Neural cell (in vitro differentiated cells): Measurements from ENCODE around the gene C22orf31.

Experiments used
- EP300 ChIP-seq: fragments of 450-650 bp; conservative IDR thresholded peaks from 2 replicates; pipeline ENCODE4 v1.6.1; 2014; ENCODE audit warnings: antibody characterized with exemption, mild to moderate bottlenecking, moderate library complexity; ENCODE audit not compliant: poor library complexity, severe bottlenecking
- EZH2 ChIP-seq: fragments of 200-600, 300-800 bp; shearing (Covaris generic), sonication (generic); IDR thresholded peaks from 2 replicates; pipeline ENCODE4 v1.6.1; 2014; ENCODE audit warnings: antibody characterized with exemption, low read length, borderline replicate concordance, mild to moderate bottlenecking; ENCODE audit not compliant: insufficient read depth, poor library complexity, severe bottlenecking
- MXI1 ChIP-seq: fragments of 450-650 bp; conservative IDR thresholded peaks from 2 replicates; pipeline ENCODE4 v1.6.1; 2014; ENCODE audit warnings: antibody characterized with exemption, mild to moderate bottlenecking; ENCODE audit not compliant: poor library complexity, severe bottlenecking
- POLR2AphosphoS5 ChIP-seq: IDR thresholded peaks from 2 replicates; pipeline ENCODE4 v1.6.1; 2012
- RAD21 ChIP-seq: fragments of 450-650 bp; conservative IDR thresholded peaks from 2 replicates; pipeline ENCODE4 v1.6.1; 2014; ENCODE audit warnings: antibody characterized with exemption, mild to moderate bottlenecking, moderate library complexity
- SMC3 ChIP-seq: fragments of 450-650 bp; conservative IDR thresholded peaks from 2 replicates; pipeline ENCODE4 v1.6.1; 2014; ENCODE audit warnings: antibody characterized with exemption, mild to moderate bottlenecking, moderate library complexity; ENCODE audit not compliant: poor library complexity
- TAF1 ChIP-seq: IDR thresholded peaks from 2 replicates; pipeline ENCODE4 v1.6.1; 2012; ENCODE audit warnings: low read depth
- TF ChIP-seq, protein P1 (sequence below): fragments of 450-650 bp; IDR thresholded peaks from 2 replicates; pipeline ENCODE4 v1.5.1; 2014; ENCODE audit warnings: antibody characterized with exemption, mild to moderate bottlenecking, moderate library complexity; ENCODE audit not compliant: poor library complexity, severe bottlenecking
- TF ChIP-seq, protein P2 (sequence below): IDR thresholded peaks from 2 replicates; pipeline ENCODE4 v1.6.1; 2012; ENCODE audit warnings: borderline replicate concordance

DNA sequence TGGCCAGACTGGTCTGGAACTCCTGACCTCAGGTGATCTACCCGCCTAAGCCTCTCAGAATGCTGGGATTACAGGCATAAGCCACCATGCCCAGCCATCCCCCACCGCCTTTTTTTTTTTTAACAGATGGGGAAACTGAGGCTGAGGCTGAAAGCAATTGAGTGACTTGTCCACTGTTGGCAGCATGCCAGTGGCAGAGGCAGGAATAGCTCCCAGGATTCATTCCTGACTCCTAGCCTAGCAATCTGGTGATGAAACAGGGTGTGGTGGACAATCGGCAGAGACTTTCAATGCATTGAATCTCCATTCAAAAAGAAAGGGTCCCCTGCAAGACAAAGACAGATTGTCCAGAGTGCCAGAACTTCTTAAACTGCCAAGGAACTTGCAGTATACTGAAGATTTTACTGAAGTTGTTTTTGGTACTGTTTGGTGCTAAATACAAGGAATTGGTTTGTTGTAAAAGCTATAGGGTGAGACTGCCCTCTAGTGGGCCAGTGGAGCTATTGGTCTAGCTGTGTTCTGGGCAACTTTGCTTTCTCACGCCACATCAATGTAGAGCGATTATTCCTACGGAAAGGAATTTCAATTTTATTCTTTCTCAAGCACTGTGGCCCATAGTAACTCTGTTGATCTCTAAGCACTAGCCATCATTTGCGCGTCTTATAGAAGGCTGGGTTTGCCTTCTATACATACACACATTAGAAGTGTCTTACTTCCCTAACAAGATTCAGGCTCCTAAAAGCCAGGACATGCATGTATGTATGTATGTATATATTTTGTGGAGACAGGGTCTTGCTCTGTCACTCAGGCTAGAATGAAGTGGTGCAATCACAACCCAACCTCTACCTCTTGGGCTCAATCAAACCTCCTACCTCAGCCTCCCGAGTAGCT is 21.0 kb downstream of the C22orf31 start:
- TF ChIP-seq RAD21 (peak; percentile 97), EP300 (no peak), EZH2 (no peak), SMC3 (peak; percentile 98), POLR2AphosphoS5 (no peak), TAF1 (no peak), MXI1 (no peak)
- TF ChIP-seq, protein P1, sequence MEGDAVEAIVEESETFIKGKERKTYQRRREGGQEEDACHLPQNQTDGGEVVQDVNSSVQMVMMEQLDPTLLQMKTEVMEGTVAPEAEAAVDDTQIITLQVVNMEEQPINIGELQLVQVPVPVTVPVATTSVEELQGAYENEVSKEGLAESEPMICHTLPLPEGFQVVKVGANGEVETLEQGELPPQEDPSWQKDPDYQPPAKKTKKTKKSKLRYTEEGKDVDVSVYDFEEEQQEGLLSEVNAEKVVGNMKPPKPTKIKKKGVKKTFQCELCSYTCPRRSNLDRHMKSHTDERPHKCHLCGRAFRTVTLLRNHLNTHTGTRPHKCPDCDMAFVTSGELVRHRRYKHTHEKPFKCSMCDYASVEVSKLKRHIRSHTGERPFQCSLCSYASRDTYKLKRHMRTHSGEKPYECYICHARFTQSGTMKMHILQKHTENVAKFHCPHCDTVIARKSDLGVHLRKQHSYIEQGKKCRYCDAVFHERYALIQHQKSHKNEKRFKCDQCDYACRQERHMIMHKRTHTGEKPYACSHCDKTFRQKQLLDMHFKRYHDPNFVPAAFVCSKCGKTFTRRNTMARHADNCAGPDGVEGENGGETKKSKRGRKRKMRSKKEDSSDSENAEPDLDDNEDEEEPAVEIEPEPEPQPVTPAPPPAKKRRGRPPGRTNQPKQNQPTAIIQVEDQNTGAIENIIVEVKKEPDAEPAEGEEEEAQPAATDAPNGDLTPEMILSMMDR: peak; percentile 96
- TF ChIP-seq, protein P2, sequence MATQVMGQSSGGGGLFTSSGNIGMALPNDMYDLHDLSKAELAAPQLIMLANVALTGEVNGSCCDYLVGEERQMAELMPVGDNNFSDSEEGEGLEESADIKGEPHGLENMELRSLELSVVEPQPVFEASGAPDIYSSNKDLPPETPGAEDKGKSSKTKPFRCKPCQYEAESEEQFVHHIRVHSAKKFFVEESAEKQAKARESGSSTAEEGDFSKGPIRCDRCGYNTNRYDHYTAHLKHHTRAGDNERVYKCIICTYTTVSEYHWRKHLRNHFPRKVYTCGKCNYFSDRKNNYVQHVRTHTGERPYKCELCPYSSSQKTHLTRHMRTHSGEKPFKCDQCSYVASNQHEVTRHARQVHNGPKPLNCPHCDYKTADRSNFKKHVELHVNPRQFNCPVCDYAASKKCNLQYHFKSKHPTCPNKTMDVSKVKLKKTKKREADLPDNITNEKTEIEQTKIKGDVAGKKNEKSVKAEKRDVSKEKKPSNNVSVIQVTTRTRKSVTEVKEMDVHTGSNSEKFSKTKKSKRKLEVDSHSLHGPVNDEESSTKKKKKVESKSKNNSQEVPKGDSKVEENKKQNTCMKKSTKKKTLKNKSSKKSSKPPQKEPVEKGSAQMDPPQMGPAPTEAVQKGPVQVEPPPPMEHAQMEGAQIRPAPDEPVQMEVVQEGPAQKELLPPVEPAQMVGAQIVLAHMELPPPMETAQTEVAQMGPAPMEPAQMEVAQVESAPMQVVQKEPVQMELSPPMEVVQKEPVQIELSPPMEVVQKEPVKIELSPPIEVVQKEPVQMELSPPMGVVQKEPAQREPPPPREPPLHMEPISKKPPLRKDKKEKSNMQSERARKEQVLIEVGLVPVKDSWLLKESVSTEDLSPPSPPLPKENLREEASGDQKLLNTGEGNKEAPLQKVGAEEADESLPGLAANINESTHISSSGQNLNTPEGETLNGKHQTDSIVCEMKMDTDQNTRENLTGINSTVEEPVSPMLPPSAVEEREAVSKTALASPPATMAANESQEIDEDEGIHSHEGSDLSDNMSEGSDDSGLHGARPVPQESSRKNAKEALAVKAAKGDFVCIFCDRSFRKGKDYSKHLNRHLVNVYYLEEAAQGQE: no peak
